GM12892 (cell line): ENCODE results near the gene LEMD1.

Source experiments
- POLR2A ChIP-seq: IDR thresholded peaks from 2 replicates; pipeline ENCODE4 v1.6.1; 2011; ENCODE audit warnings: low read depth, low read length, control low read depth
- POLR2AphosphoS5 ChIP-seq: IDR thresholded peaks from 2 replicates; pipeline ENCODE4 v1.6.1; 2011; ENCODE audit warnings: low read depth, low read length, control low read depth
- TAF1 ChIP-seq: IDR thresholded peaks from 2 replicates; pipeline ENCODE4 v1.6.1; 2011; ENCODE audit warnings: low read depth, mild to moderate bottlenecking, control low read depth, low read length, borderline replicate concordance

- TF ChIP-seq POLR2AphosphoS5 (no peak), POLR2A (no peak), TAF1 (no peak)
Measured at GRCh38 chr1:205407970-205408369, 13.9 kb downstream of the LEMD1 start.
